Prostate gland (tissue), 2 donors: ENCODE results near the gene TPSD1. TPM values are rescaled to one million over a fixed set of nuclear protein-coding genes. Genes with fewer than 3 reads are reported as not detected.
"Not testable (repeated sequence)": the region's sequence is repeated elsewhere in the genome, so short reads cannot be mapped to it uniquely, and the experiment has no call there.

Experiments used
- DNase-seq: peaks from one replicate; pipeline ENCODE4 v3.0.0-alpha.2; 2019; ENCODE audit warnings: low spot score
- H3K27ac ChIP-seq, 2 donors: fragments of 200-600 bp; sonication (generic); 2 replicates each; pipeline ENCODE4 v1.5.1; 2017 to 2019
- H3K27me3 ChIP-seq: fragments of 200-600 bp; sonication (generic); replicated peaks from 2 replicates; pipeline ENCODE4 v1.5.1; 2019; ENCODE audit not compliant: insufficient read depth
- H3K36me3 ChIP-seq, 2 donors: fragments of 200-600 bp; sonication (generic); 1 replicate in 1 of 2; 2 replicates in 1 of 2; pipeline versions ENCODE4 v1.5.1 to v1.8.1; 2017 to 2019
- H3K4me1 ChIP-seq: fragments of 200-600 bp; sonication (generic); replicated peaks from 2 replicates; pipeline ENCODE4 v1.5.1; 2019
- H3K4me3 ChIP-seq, 2 donors: fragments of 200-600 bp; sonication (generic); 2 replicates each; pipeline ENCODE4 v1.5.1; 2017 to 2019
- H3K9me3 ChIP-seq: fragments of 200-600 bp; sonication (generic); 2 replicates; pipeline ENCODE4 v1.5.1; 2017
- CTCF ChIP-seq, 4 experiments: fragments of 200-600 bp in 2 of 4; fragments of 450-650 bp in 2 of 4; sonication (generic) in 2 of 4; IDR thresholded peaks; 1 replicate in 3 of 4; 2 replicates in 1 of 4; pipeline ENCODE4 v1.5.1; 2016 to 2019; ENCODE audit warnings: antibody characterized with exemption in 4 of 4, mild to moderate bottlenecking in 2 of 4, moderate library complexity in 2 of 4
- POLR2A ChIP-seq: fragments of 450-650 bp; IDR thresholded peaks from one replicate; pipeline ENCODE4 v1.6.1; 2016; ENCODE audit warnings: antibody characterized with exemption, mild to moderate bottlenecking
- POLR2AphosphoS5 ChIP-seq: sonication (generic); formaldehyde crosslinking; IDR thresholded peaks from one replicate; pipeline ENCODE4 v1.6.1; 2017; ENCODE audit warnings: antibody characterized with exemption
- WGBS: methylation state at CpG from one replicate; pipeline ENCODE4 v1.1.5; 2018; 5-methylcytosine and 5-hydroxymethylcytosine counted together
- intact Hi-C: fragments of 100-400 bp; cut with DNase I; formaldehyde crosslinking; loops from one replicate; pipeline ENCODE4 v1.14.2; 2022
- total RNA-seq, 2 donors: library from RNA; depleted of rRNA; stranded (reverse); fragments of >200 nt; gene quantifications; one replicate each; pipeline ENCODE4 v1.1.0, GENCODE V29; 2016

The TPSD1 gene
- total RNA-seq, 2 donors from 2014 or later, result 0.82 to 1.9 TPM

GRCh38 chr16:1245452-1246020, 10.3 kb upstream of the TPSD1 start:
- no peaks in the 10 kb centered on the region for H3K27me3 ChIP-seq
- H3K4me1 ChIP-seq, result no peaks in the 10 kb centered on the region
- 52% methylated on average over 21 of the region's 22 CpGs for WGBS
- H3K27ac ChIP-seq, result no peak overlapping the region
- intact Hi-C loops, result no loop called here
- no peak for DNase-seq
- H3K4me3 ChIP-seq, result no peak overlapping the region
- H3K9me3 ChIP-seq, result no peaks in the 10 kb centered on the region
- no peaks in the 10 kb centered on the region for H3K36me3 ChIP-seq
- TF ChIP-seq POLR2A (no peak), POLR2AphosphoS5 (no peak), CTCF (IDR thresholded peaks at IDR 0.05) (no peak)

- H3K4me1 ChIP-seq, H3K36me3 ChIP-seq, H3K27ac ChIP-seq, H3K9me3 ChIP-seq, intact Hi-C loops, H3K4me3 ChIP-seq, DNase-seq, H3K27me3 ChIP-seq: not testable (repeated sequence)
- 84% methylated on average over 14 of the region's 14 CpGs for WGBS
These were observed 7.8 kb upstream of the TPSD1 start for GRCh38 chr16:1247903-1248537.

GRCh38 chr16:1249031-1249755, 6.7 kb upstream of the TPSD1 start:
- H3K9me3 ChIP-seq, intact Hi-C loops, H3K27ac ChIP-seq, H3K27me3 ChIP-seq, H3K4me3 ChIP-seq, H3K4me1 ChIP-seq, H3K36me3 ChIP-seq, DNase-seq: not testable (repeated sequence)
- no CpG with 5 or more reads among the region's 43 CpGs for WGBS

GRCh38 chr16:1253701-1254364, 2.0 kb upstream of the TPSD1 start:
- no CpG with 5 or more reads among the region's 47 CpGs for WGBS
- not testable (repeated sequence) for H3K27me3 ChIP-seq

GRCh38 chr16:1254821-1255220, 1.0 kb upstream of the TPSD1 start:
- H3K4me1 ChIP-seq, H3K27ac ChIP-seq, H3K9me3 ChIP-seq, H3K27me3 ChIP-seq, H3K36me3 ChIP-seq, DNase-seq, intact Hi-C loops, H3K4me3 ChIP-seq: not testable (repeated sequence)
- WGBS, result no CpG with 5 or more reads among the region's 3 CpGs

More at GRCh38 chr16:1253701-1254364, 2.0 kb upstream of the TPSD1 start:
- H3K9me3 ChIP-seq, H3K4me3 ChIP-seq, H3K27ac ChIP-seq, intact Hi-C loops, DNase-seq, H3K4me1 ChIP-seq, H3K36me3 ChIP-seq: not testable (repeated sequence)

GRCh38 chr16:1256296-1256873, 516 bp downstream of the TPSD1 start:
- intact Hi-C loops, H3K9me3 ChIP-seq, DNase-seq, H3K27ac ChIP-seq, H3K4me3 ChIP-seq, H3K36me3 ChIP-seq, H3K4me1 ChIP-seq: not testable (repeated sequence)
- H3K27me3 ChIP-seq, result peaks cover 16% of the 10 kb centered on the region
- 73% methylated on average over 22 of the region's 23 CpGs for WGBS

- H3K27ac ChIP-seq, result no peak overlapping the region
- no peak for DNase-seq
- 85% methylated on average over 22 of the region's 22 CpGs for WGBS
- H3K36me3 ChIP-seq, result no peaks in the 10 kb centered on the region
- H3K27me3 ChIP-seq, result peaks cover 17% of the 10 kb centered on the region
- no peaks in the 10 kb centered on the region for H3K4me1 ChIP-seq
- no peaks in the 10 kb centered on the region for H3K9me3 ChIP-seq
- intact Hi-C loops, result no loop called here
- TF ChIP-seq POLR2A (no peak), CTCF (IDR thresholded peaks at IDR 0.05) (no peak), POLR2AphosphoS5 (no peak)
- no peak overlapping the region for H3K4me3 ChIP-seq
These were observed 1.0 kb downstream of the TPSD1 start for GRCh38 chr16:1256874-1257322.
